ENCODE data around the gene ZNG1B. TPM values are rescaled to one million over a fixed set of nuclear protein-coding genes. Genes with fewer than 3 reads are reported as not detected.
"Not testable (repeated sequence)": the region's sequence is repeated elsewhere in the genome, so short reads cannot be mapped to it uniquely, and the experiment has no call there.

Gene ZNG1B
- total RNA-seq, 1 experiment from 2014 or later = 41.7 TPM

DNA sequence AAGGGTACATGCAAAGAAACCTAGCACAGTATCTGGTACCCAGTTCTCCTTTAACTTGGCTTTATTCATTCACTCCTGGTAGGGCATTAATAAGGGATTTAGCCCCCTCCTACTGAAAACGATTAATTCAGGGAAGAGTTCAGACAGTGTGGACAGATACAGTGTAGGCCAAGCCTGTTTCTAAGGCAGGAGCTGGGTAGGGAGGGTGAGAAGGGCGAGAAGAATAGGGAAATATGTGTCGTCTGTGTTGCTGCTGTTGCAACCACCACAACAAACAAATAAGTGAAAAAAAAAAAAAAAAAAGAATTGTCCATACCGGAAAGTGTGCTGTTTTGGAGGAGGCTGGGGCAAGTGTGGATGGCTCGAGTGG is 103.3 kb downstream of the ZNG1B start:
- in situ Hi-C loops (cut with HindIII; ENCODE audit: low sequenced_read_pairs); DNase-seq (ENCODE audit: low spot score): not testable (repeated sequence)

DNA sequence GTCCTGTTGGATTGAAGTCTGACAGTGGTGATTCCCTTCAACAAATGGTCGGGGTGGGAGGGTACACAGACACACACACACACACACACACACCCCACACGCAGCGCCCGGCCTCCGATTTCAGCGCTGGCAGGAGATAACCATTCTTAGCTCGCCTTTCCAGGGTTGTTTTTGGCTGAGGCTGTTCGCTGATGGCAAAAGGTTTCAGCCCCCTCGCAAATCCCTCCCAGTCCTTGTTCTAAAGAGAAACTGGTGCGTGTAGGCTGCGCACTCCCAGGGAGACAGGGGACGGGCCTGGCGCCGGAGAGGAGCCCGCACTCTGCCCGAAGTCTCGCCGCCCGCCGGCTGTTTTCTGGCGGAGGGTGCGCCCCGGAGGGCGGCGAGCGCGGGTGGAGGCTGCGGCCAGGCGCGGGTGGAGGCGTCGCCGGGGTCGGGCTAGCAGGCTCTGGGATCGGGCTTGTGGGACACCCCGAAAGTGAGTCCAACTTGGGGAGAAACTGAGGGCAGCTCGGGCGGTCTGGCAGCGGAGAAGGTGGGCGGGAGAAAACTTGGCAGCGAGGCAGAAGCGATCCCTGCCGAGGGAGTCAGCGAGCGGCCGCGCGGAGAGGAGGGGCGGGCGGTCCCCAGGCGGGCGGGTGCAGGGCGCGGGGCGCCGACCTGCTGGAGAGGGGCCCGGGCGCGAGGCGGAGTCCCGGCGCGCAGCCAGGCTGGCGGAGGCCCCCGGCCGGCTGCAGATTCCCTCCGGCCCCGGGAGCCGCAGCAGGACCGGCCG is 103.9 kb downstream of the ZNG1B start:
- in situ Hi-C loops (cut with HindIII; ENCODE audit: low sequenced_read_pairs) = not testable (repeated sequence)

DNA sequence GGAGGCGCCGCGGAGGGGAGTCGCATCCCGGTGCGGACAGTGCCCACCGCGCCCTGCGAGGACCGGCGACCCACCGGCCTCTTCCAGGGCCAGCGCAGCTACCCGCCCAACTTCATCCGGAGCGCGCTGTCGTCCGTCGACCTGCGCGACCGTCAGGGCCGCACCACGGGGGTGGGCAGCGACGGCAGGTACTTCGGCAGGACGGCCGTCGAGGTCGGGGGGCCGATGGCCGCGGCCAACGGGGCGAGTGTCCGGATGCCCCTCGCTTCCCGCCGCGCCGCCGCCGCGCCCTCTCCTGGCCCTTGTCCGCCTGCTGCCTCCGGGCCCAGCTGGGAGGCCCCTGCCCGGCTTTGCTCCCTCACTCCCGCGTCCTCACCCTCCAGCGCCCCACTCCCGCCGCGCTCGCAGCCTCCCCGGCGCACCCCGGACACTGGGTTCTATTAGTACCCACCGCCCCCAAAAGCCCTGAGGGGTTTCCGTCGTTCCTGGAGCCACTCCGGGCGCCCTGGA is 104.5 kb downstream of the ZNG1B start:
- in situ Hi-C loops (cut with HindIII; ENCODE audit: low sequenced_read_pairs); DNase-seq (ENCODE audit: low spot score): not testable (repeated sequence)

More for the DNA sequence above, 103.9 kb downstream of the ZNG1B start:
- DNase-seq (ENCODE audit: low spot score) = not testable (repeated sequence)

DNA sequence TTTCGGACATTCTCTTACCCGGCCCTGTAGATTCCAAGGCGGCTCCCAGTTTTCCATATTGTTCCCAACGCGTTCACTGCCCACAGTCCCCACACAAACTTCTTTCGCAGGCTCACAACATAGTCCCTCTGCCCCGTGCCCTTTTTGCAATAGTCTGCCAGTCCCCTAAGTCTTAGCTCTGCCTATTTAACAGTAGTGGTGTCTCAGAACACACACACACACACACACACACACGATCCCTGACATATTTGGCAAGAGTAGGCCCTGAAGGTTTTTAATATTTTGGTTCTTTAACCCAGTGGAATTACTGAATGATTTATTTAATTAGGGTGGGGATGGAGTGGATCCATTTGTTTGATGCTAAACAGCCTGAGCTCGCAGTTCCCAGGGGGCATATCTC is 105.0 kb downstream of the ZNG1B start:
- in situ Hi-C loops (cut with HindIII; ENCODE audit: low sequenced_read_pairs) = not testable (repeated sequence)

More for the DNA sequence above, 105.0 kb downstream of the ZNG1B start:
- DNase-seq (ENCODE audit: low spot score) = not testable (repeated sequence)

Other genes starting within 250 kb of the ZNG1B start
- not detected in 2 replicates for gene PAX8, start 158.8 kb upstream of the ZNG1B start, total RNA-seq (2014; rRNA removed; shearing (Covaris generic))
- gene FOXD4L1, start 61.0 kb downstream of the ZNG1B start, total RNA-seq (2014; rRNA removed; shearing (Covaris generic)) = not detected in 2 replicates
- gene RABL2A, start 189.6 kb downstream of the ZNG1B start, total RNA-seq (2014; rRNA removed; shearing (Covaris generic)) = 5.5 and 11.8 TPM in 2 replicates